Right lobe of liver (tissue), 4 donors: ENCODE data around the gene EPHB1.

Experiments used
- CTCF ChIP-seq, 4 donors: fragments of 200-600 bp in 3 of 4; fragments of 450-650 bp in 1 of 4; IDR thresholded peaks; one replicate each; pipeline versions ENCODE4 v1.5.1 to v1.8.0; 2016 to 2022; ENCODE audit warnings: antibody characterized with exemption in 4 of 4, mild to moderate bottlenecking in 2 of 4
- POLR2A ChIP-seq: fragments of 450-650 bp; IDR thresholded peaks from one replicate; pipeline ENCODE4 v1.6.1; 2017; ENCODE audit warnings: antibody characterized with exemption, mild to moderate bottlenecking
- donor health status: DM: no; HTN: no; CAD: no.
- donor health status: DM: no; HTN: no; CAD: no.
- donor health status: DM: no; HTN: yes; CAD: no.

- no peak for TF ChIP-seq CTCF (IDR thresholded peaks at IDR 0.05)
- TF ChIP-seq POLR2A, result no peak
Observed at GRCh38 chr3:135017003-135017893, 222.2 kb downstream of the EPHB1 start.
